ENCODE results near the gene CACNG1. TPM values are rescaled to one million over a fixed set of nuclear protein-coding genes. Genes with fewer than 3 reads are reported as not detected.
"Not testable (repeated sequence)": the region's sequence is repeated elsewhere in the genome, so short reads cannot be mapped to it uniquely, and the experiment has no call there.

The CACNG1 gene
- polyA plus RNA-seq, 1 of the 3 experiments (the other 2 are of a cell fraction), result not detected

DNA sequence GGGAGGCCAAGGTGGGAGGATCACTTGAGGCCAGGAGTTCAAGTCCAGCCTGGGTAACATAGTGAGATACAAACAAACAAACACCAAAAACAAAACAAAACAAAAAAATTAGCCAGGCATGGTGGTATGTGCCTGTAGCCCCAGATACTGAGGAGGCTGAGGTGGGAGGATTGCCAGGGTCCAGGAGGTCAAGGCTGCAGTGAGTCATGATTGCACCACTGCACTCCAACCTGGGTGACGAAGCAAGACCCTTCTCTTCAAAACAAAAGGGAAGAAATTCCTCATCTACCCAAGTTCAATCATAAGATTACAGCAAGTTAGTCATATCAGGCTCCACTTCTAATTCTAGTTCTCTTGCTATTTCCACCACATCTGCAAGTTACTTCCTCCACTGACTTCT, 50.9 kb downstream of the CACNG1 start:
- 0 out of 2 replicates have a peak overlapping the region, but pooled peaks have one; percentile 1 for H3K4me2 ChIP-seq
- H3K9me3 ChIP-seq; H3K4me1 ChIP-seq (ENCODE audit: control insufficient read depth in 1 of 2, insufficient read depth in 2 of 2, low read depth in 1 of 2, low read length in 1 of 2); H2AFZ ChIP-seq (ENCODE audit: low read depth); POLR2A ChIA-PET; H4K20me1 ChIP-seq (ENCODE audit: insufficient read depth); H3K9ac ChIP-seq; H3K4me3 ChIP-seq (ENCODE audit: low read depth in 2 of 2, low read length in 1 of 2); CTCF ChIA-PET; H3K9me2 ChIP-seq; H3F3A ChIP-seq (replicated peaks; ENCODE audit: insufficient read depth); DNase-seq; H3K27me3 ChIP-seq (ENCODE audit: insufficient read depth): not testable (repeated sequence)
- peaks cover 3 to 21% of the 10 kb centered on the region in 2 experiments for H3K36me3 ChIP-seq (replicated peaks in 1 of 2; ENCODE audit: control insufficient read depth in 1 of 2, insufficient read depth in 2 of 2, low read length in 1 of 2)
- WGBS (ENCODE audit: low lambda C conversion rate), result 86% methylated on average over 1 of the region's 1 CpG
- H3K27ac ChIP-seq (ENCODE audit: low read depth in 2 of 2, low read length in 1 of 2), result 0 out of 4 replicates have a peak overlapping the region, but pooled peaks of 1 of the 2 experiments have one; percentile 12
- H3K79me2 ChIP-seq (ENCODE audit: insufficient read depth), result peaks cover 29% of the 10 kb centered on the region; the same call in 1 of the 2 replicates

DNA sequence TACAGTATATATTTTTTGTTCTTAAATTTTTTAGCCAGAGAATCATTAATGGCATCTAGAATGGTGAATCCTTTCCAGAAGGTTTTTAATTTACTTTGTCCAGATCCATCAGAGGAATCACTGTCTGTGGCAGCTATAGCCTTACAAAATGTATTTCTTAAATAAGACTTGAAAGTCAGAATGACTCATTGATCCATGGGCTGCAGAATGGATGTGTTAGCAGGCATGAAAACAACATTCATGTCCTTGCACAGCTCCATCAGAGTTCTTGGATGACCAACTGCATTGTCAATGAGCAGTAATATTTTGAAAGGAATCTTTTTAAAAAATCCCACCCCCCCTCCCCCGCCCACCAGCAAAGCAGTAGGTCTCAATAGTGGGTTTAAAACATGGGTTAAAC, 51.4 kb downstream of the CACNG1 start:
- Histone ChIP-seq H3K79me2 (ENCODE audit: insufficient read depth) (peaks cover 28% of the 10 kb centered on the region; the same call in 1 of the 2 replicates), H3K27me3 (ENCODE audit: insufficient read depth) (no peaks in the 10 kb centered on the region), H4K20me1 (ENCODE audit: insufficient read depth) (no peaks in the 10 kb centered on the region), H3K4me2 (no peak overlapping the region), H3K4me3 (ENCODE audit: low read depth in 2 of 2, low read length in 1 of 2) (no peak overlapping the region), H3K9me3 (no peaks in the 10 kb centered on the region), H3K9ac (no peak overlapping the region), H3F3A (replicated peaks; ENCODE audit: insufficient read depth) (no peaks in the 10 kb centered on the region), H3K27ac (ENCODE audit: low read depth in 2 of 2, low read length in 1 of 2) (0 out of 4 replicates have a peak overlapping the region, but pooled peaks of 1 of the 2 experiments have one; percentile 12), H2AFZ (ENCODE audit: low read depth) (no peak overlapping the region), H3K9me2 (no peaks in the 10 kb centered on the region), H3K4me1 (ENCODE audit: control insufficient read depth in 1 of 2, insufficient read depth in 2 of 2, low read depth in 1 of 2, low read length in 1 of 2) (no peaks in the 10 kb centered on the region), H3K36me3 (replicated peaks in 1 of 2; ENCODE audit: control insufficient read depth in 1 of 2, insufficient read depth in 2 of 2, low read length in 1 of 2) (peaks cover 0 to 19% of the 10 kb centered on the region in 2 experiments)
- 63% methylated on average over 1 of the region's 1 CpG for WGBS (ENCODE audit: low lambda C conversion rate)
- TF ChIP-seq EP300 (IDR thresholded peaks at IDR 0.05; ENCODE audit: borderline replicate concordance in 1 of 2, low read depth in 1 of 2, low read length in 1 of 2), result no peak
- no peak for TF ChIP-seq TCF12 (IDR thresholded peaks at IDR 0.05)
- TF ChIP-seq SMC3 (IDR thresholded peaks at IDR 0.05; ENCODE audit: low read depth, low read length), result no peak
- no peak for TF ChIP-seq MEF2A (IDR thresholded peaks at IDR 0.05; ENCODE audit: borderline replicate concordance, low read depth)
- TF ChIP-seq, protein P1, sequence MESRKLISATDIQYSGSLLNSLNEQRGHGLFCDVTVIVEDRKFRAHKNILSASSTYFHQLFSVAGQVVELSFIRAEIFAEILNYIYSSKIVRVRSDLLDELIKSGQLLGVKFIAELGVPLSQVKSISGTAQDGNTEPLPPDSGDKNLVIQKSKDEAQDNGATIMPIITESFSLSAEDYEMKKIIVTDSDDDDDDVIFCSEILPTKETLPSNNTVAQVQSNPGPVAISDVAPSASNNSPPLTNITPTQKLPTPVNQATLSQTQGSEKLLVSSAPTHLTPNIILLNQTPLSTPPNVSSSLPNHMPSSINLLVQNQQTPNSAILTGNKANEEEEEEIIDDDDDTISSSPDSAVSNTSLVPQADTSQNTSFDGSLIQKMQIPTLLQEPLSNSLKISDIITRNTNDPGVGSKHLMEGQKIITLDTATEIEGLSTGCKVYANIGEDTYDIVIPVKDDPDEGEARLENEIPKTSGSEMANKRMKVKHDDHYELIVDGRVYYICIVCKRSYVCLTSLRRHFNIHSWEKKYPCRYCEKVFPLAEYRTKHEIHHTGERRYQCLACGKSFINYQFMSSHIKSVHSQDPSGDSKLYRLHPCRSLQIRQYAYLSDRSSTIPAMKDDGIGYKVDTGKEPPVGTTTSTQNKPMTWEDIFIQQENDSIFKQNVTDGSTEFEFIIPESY (IDR thresholded peaks at IDR 0.05; ENCODE audit: borderline replicate concordance, low read depth), result no peak
- TF ChIP-seq ELF1 (IDR thresholded peaks at IDR 0.05), result no peak
- TF ChIP-seq, protein P2, sequence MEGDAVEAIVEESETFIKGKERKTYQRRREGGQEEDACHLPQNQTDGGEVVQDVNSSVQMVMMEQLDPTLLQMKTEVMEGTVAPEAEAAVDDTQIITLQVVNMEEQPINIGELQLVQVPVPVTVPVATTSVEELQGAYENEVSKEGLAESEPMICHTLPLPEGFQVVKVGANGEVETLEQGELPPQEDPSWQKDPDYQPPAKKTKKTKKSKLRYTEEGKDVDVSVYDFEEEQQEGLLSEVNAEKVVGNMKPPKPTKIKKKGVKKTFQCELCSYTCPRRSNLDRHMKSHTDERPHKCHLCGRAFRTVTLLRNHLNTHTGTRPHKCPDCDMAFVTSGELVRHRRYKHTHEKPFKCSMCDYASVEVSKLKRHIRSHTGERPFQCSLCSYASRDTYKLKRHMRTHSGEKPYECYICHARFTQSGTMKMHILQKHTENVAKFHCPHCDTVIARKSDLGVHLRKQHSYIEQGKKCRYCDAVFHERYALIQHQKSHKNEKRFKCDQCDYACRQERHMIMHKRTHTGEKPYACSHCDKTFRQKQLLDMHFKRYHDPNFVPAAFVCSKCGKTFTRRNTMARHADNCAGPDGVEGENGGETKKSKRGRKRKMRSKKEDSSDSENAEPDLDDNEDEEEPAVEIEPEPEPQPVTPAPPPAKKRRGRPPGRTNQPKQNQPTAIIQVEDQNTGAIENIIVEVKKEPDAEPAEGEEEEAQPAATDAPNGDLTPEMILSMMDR (IDR thresholded peaks at IDR 0.05), result no peak
- TF ChIP-seq, protein P3, sequence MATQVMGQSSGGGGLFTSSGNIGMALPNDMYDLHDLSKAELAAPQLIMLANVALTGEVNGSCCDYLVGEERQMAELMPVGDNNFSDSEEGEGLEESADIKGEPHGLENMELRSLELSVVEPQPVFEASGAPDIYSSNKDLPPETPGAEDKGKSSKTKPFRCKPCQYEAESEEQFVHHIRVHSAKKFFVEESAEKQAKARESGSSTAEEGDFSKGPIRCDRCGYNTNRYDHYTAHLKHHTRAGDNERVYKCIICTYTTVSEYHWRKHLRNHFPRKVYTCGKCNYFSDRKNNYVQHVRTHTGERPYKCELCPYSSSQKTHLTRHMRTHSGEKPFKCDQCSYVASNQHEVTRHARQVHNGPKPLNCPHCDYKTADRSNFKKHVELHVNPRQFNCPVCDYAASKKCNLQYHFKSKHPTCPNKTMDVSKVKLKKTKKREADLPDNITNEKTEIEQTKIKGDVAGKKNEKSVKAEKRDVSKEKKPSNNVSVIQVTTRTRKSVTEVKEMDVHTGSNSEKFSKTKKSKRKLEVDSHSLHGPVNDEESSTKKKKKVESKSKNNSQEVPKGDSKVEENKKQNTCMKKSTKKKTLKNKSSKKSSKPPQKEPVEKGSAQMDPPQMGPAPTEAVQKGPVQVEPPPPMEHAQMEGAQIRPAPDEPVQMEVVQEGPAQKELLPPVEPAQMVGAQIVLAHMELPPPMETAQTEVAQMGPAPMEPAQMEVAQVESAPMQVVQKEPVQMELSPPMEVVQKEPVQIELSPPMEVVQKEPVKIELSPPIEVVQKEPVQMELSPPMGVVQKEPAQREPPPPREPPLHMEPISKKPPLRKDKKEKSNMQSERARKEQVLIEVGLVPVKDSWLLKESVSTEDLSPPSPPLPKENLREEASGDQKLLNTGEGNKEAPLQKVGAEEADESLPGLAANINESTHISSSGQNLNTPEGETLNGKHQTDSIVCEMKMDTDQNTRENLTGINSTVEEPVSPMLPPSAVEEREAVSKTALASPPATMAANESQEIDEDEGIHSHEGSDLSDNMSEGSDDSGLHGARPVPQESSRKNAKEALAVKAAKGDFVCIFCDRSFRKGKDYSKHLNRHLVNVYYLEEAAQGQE (IDR thresholded peaks at IDR 0.05; ENCODE audit: low read depth, low read length), result no peak
- TF ChIP-seq, protein P4, sequence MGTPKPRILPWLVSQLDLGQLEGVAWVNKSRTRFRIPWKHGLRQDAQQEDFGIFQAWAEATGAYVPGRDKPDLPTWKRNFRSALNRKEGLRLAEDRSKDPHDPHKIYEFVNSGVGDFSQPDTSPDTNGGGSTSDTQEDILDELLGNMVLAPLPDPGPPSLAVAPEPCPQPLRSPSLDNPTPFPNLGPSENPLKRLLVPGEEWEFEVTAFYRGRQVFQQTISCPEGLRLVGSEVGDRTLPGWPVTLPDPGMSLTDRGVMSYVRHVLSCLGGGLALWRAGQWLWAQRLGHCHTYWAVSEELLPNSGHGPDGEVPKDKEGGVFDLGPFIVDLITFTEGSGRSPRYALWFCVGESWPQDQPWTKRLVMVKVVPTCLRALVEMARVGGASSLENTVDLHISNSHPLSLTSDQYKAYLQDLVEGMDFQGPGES (IDR thresholded peaks at IDR 0.05; ENCODE audit: low read depth, low read length), result no peak
- DNase-seq, result no peak
- POLR2A ChIA-PET, result no interaction called here
- CTCF ChIA-PET, result interaction anchor here (0.7 to 2.0 kb wide), 3 partner anchors 11 to 368 kb away, joined by 3 to 5 read pairs (median 3); no protein-coding TSS in a partner anchor
